K562 (cell line): ENCODE measurements around the gene TTC28. TPM values are rescaled to one million over a fixed set of nuclear protein-coding genes. Genes with fewer than 3 reads are reported as not detected.

Source experiments
- CBFA2T3 ChIP-seq: fragments of 450-650 bp; IDR thresholded peaks from 2 replicates; pipeline ENCODE4 v1.6.1; 2017
- CEBPB ChIP-seq: fragments of 450-650 bp; IDR thresholded peaks from 2 replicates; pipeline ENCODE4 v1.6.1; 2016; ENCODE audit warnings: missing genetic modification characterization, missing compliant biosample characterization
- DNMT1 ChIP-seq: fragments of 450-650 bp; IDR thresholded peaks from 2 replicates; pipeline ENCODE4 v1.6.1; 2016; ENCODE audit warnings: antibody characterized with exemption, mild to moderate bottlenecking
- EGR1 ChIP-seq: fragments of 450-650 bp; conservative IDR thresholded peaks from 2 replicates; pipeline ENCODE4 v1.6.1; 2017; ENCODE audit warnings: mild to moderate bottlenecking
- EWSR1 ChIP-seq: fragments of 450-650 bp; IDR thresholded peaks from 2 replicates; pipeline ENCODE4 v1.6.1; 2018; ENCODE audit warnings: borderline replicate concordance, mild to moderate bottlenecking, low read depth, moderate library complexity; ENCODE audit not compliant: partially characterized antibody
- FOXA1 ChIP-seq: fragments of 450-650 bp; IDR thresholded peaks from 2 replicates; pipeline ENCODE4 v1.6.1; 2016; ENCODE audit warnings: mild to moderate bottlenecking, borderline replicate concordance
- HBP1 ChIP-seq: fragments of 450-650 bp; formaldehyde crosslinking; IDR thresholded peaks from 2 replicates; pipeline ENCODE4 v1.4.0; 2022; ENCODE audit warnings: missing genetic modification characterization
- HDAC1 ChIP-seq, 2 experiments: fragments of 450-650 bp; IDR thresholded peaks; 2 replicates each; pipeline ENCODE4 v1.6.1; 2016 to 2017; ENCODE audit warnings: inconsistent platforms in 1 of 2, mild to moderate bottlenecking in 1 of 2, moderate library complexity in 1 of 2
- HNRNPL ChIP-seq: fragments of 200-400 bp; formaldehyde crosslinking; IDR thresholded peaks from 2 replicates; pipeline ENCODE4 v1.6.1; 2017; ENCODE audit warnings: low read depth, mild to moderate bottlenecking, low read length
- KAT7 ChIP-seq: sonication (generic); formaldehyde crosslinking; IDR thresholded peaks from 2 replicates; pipeline ENCODE4 v1.8.0; 2022; ENCODE audit warnings: missing genetic modification reagents, mild to moderate bottlenecking, borderline replicate concordance
- NFE2L1 ChIP-seq: fragments of 450-650 bp; IDR thresholded peaks from 2 replicates; pipeline ENCODE4 v1.6.1; 2016; ENCODE audit warnings: missing genetic modification characterization, low read depth, mild to moderate bottlenecking, missing compliant biosample characterization, moderate library complexity, borderline replicate concordance
- NR2C2 ChIP-seq, 2 experiments: fragments of 200-800 bp in 1 of 2; sonication (Bioruptor generic) in 1 of 2; sonication (generic) in 1 of 2; formaldehyde crosslinking in 1 of 2; IDR thresholded peaks; 2 replicates each; pipeline versions ENCODE4 v1.6.1 to v1.8.0; 2016 to 2022; ENCODE audit warnings: mild to moderate bottlenecking in 1 of 2, missing compliant biosample characterization in 1 of 2, missing genetic modification characterization in 1 of 2, missing genetic modification reagents in 1 of 2
- NR3C1 ChIP-seq: sonication (generic); formaldehyde crosslinking; IDR thresholded peaks from 2 replicates; pipeline ENCODE4 v1.8.1; 2022; ENCODE audit warnings: missing genetic modification reagents
- TCF3 ChIP-seq: sonication (generic); formaldehyde crosslinking; IDR thresholded peaks from 2 replicates; pipeline ENCODE4 v1.4.0; 2020; ENCODE audit warnings: mild to moderate bottlenecking, missing genetic modification reagents
- ZNF778 ChIP-seq: fragments of 450-650 bp; formaldehyde crosslinking; IDR thresholded peaks from 2 replicates; pipeline ENCODE4 v1.4.0; 2020; ENCODE audit warnings: mild to moderate bottlenecking, moderate library complexity
- polyA plus RNA-seq, 8 experiments: library from polyadenylated mRNA; depleted of rRNA in 4 of 8; stranded (reverse) in 5 of 8; unstranded in 3 of 8; fragments of >200 nt; fragmentation: Nextera tagmentation in 2 of 8; fragmentation: Illumina TruSeq in 1 of 8; extraction: Ambion mirVana in 2 of 8; extraction: Trizol in 1 of 8; gene quantifications; 2 replicates each; pipeline versions ENCODE4 v1.2.1 to v1.2.3, GENCODE V29; 2011 to 2014; ENCODE audit warnings: inconsistent platforms in 1 of 8, missing spikeins in 1 of 8
- total RNA-seq, 7 experiments: library from RNA; depleted of rRNA in 6 of 7; stranded (reverse); fragments of >200 nt in 6 of 7; fragmentation: Illumina TruSeq in 2 of 7; extraction: Trizol in 2 of 7; gene quantifications; 2 replicates each; pipeline versions ENCODE4 v1.2.1 to v1.2.3, GENCODE V29; 2011 to 2021; ENCODE audit warnings: low replicate concordance in 1 of 7

The TTC28 gene
- total and polyA plus RNA-seq, 9 of the 15 experiments (the other 6 are each of a cell fraction or from before 2014, with no cell fraction given): 0.22 to 10.7 (median 3.1) TPM

- TF ChIP-seq EGR1 (peak; percentile 91), HBP1 (no peak), KAT7 (no peak), EWSR1 (no peak), TCF3 (0 out of 2 replicates have a peak, but pooled peaks have one; percentile 7), NR2C2 (CRISPR knock-in tag; IDR thresholded peaks at IDR 0.05) (no peak), NR2C2 (tag; IDR thresholded peaks at IDR 0.05) (no peak), FOXA1 (no peak), HDAC1 (IDR thresholded peaks at IDR 0.05) (0 out of 4 replicates have a peak, but pooled peaks of 1 of the 2 experiments have one; percentile 32), ZNF778 (CRISPR knock-in tag) (no peak), NFE2L1 (no peak), DNMT1 (no peak), HNRNPL (no peak), CBFA2T3 (peak; percentile 48), CEBPB (tag) (no peak), NR3C1 (no peak)
- TF ChIP-seq, all 486 proteins: peak for 8
Observed at GRCh38 chr22:27975381-27976013, 704.1 kb downstream of the TTC28 start (continued).
